Astrocyte of the cerebellum (primary cell): ENCODE data around the gene MROH2A.

Source experiments
- DNase-seq: peaks from one replicate; pipeline ENCODE4 v3.0.0-alpha.2; 2011; ENCODE audit warnings: low read depth
- H3K4me3 ChIP-seq: 2 replicates; pipeline ENCODE4 v1.5.1; 2011; ENCODE audit warnings: mild to moderate bottlenecking, low read depth, low read length, moderate library complexity
- CTCF ChIP-seq: IDR thresholded peaks from 2 replicates; pipeline ENCODE4 v1.5.1; 2012; ENCODE audit warnings: low read length, low read depth, moderate library complexity, mild to moderate bottlenecking; ENCODE audit errors: missing control alignments
- in situ Hi-C: cut with HindIII; loops from 2 replicates; pipeline ENCODE4 v1.10.0; 2017; ENCODE audit warnings: low sequenced_read_pairs

Gene MROH2A

DNA sequence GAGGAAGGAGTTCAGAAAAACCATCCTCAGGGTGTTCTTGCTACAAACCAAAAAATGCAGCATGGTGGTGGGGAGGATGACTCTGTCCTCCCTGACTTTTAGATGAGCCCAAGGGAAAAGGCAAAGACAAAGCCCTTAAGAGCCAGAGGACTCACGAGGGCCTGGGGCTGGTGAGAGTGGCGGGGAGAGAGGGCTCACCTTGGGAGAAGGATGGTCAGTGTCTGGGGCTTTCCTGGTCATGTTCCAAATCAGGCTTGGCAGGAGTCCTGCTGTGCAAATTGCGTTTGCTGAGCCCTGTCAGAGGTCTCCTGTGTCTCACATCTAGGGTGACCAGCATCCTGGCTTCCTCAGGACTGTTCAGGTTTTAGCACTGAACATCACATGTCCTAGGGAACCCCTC lies 13.4 kb upstream of the MROH2A start:
- TF ChIP-seq CTCF, result no peak
- DNase-seq, result no peak
- H3K4me3 ChIP-seq, result no peak overlapping the region
- in situ Hi-C loops, result no loop called here

- no peak overlapping the region for H3K4me3 ChIP-seq
- in situ Hi-C loops, result no loop called here
- no peak for DNase-seq
- TF ChIP-seq CTCF, result no peak
These were observed 11.7 kb upstream of the MROH2A start for GRCh38 chr2:233766416-233766815.

DNA sequence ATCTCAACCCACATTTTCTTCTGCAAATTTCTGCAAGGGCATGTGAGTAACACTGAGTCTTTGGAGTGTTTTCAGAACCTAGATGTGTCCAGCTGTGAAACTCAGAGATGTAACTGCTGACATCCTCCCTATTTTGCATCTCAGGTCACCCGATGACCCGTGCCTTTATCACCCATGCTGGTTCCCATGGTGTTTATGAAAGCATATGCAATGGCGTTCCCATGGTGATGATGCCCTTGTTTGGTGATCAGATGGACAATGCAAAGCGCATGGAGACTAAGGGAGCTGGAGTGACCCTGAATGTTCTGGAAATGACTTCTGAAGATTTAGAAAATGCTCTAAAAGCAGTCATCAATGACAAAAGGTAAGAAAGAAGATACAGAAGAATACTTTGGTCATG lies 10.1 kb upstream of the MROH2A start:
- in situ Hi-C loops, result no loop called here
- H3K4me3 ChIP-seq, result no peak overlapping the region
- TF ChIP-seq CTCF, result no peak
- DNase-seq, result no peak

- no peak for TF ChIP-seq CTCF
- H3K4me3 ChIP-seq, result no peak overlapping the region
- in situ Hi-C loops, result no loop called here
- no peak for DNase-seq
These were observed 8.9 kb upstream of the MROH2A start for GRCh38 chr2:233769260-233769659.

DNA sequence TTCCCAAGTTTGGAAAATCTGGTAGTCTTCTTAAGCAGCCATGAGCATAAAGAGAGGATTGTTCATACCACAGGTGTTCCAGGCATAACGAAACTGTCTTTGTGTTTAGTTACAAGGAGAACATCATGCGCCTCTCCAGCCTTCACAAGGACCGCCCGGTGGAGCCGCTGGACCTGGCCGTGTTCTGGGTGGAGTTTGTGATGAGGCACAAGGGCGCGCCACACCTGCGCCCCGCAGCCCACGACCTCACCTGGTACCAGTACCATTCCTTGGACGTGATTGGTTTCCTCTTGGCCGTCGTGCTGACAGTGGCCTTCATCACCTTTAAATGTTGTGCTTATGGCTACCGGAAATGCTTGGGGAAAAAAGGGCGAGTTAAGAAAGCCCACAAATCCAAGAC lies 6.0 kb upstream of the MROH2A start:
- no peak for TF ChIP-seq CTCF
- in situ Hi-C loops, result no loop called here
- no peak overlapping the region for H3K4me3 ChIP-seq
- DNase-seq, result no peak

- in situ Hi-C loops, result no loop called here
- no peak for TF ChIP-seq CTCF
- no peak overlapping the region for H3K4me3 ChIP-seq
- DNase-seq, result no peak
These were observed 5.5 kb upstream of the MROH2A start for GRCh38 chr2:233772583-233772982.

GRCh38 chr2:233773854-233774253 lies 4.3 kb upstream of the MROH2A start:
- no peak for DNase-seq
- in situ Hi-C loops, result no loop called here
- H3K4me3 ChIP-seq, result no peak overlapping the region
- TF ChIP-seq CTCF, result no peak
